Stimulated activated CD8-positive, alpha-beta memory T cell treated with anti-CD3 and anti-CD28 coated beads, Interleukin-4, amount 100 ng/mL, for 24 hours (primary cell): ENCODE data around the gene IL9.
"Not testable (repeated sequence)": the region's sequence is repeated elsewhere in the genome, so short reads cannot be mapped to it uniquely, and the experiment has no call there.

ENCODE experiments used
- DNase-seq: peaks from one replicate; pipeline ENCODE4 v3.0.0-alpha.2; 2020; ENCODE audit warnings: low read depth

The IL9 gene

DNA sequence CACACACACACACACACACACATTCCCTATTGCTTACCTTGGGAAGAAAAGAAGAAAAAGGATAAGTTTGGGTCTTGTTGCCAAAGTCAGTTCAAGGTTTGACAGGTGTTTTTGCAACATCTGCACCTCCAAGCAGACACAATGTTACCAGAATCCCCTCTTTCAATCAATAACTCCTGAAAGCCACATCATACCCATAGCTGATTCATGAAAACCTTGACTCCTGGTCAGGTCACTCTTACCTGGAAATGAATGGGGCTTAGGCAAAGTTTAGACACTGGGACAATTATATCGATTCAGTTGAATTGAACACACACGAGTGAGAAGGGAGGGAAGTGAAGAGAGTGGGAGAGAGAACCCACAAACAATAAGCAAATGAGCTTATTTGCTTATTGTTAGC, 27.0 kb downstream of the IL9 start:
- DNase-seq: no peak

DNA sequence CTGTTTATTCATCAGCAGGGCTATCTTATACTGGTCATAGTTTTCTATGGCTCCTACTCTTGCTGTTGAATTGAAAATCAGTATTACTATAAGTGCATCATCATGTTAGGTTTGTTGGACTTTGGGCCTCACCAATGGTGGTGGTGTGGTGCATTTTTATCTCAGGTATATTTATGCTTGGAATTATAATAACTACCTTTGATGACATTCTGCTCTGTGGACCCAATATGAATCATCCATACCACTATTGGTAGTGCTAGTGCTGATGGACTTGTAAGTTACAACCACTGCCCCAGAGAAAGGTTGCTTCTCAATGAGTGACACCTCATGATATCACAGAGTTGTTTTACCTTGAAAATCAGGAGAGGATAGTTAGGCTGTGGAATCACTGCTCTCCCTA, 28.0 kb downstream of the IL9 start:
- no peak for DNase-seq

DNA sequence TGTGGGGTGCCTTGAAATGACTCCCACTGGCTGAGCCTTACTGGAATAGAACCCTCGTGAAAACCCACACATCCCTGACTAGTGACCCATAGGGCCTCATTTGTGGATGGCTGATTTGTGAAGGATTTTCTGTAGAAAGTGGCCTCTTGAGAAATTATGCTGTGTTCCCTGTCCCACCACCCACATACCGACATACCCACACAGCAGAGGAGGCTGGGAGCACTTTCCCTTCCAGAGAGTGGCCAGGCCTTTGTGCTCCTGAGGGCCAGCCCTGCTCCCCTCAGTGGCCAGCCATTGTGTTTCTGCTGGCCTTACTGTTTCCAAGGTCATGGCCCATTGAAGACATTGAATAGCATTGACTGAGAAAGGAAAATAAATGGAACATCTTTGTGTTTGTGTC, 29.6 kb downstream of the IL9 start:
- no peak for DNase-seq

GRCh38 chr5:135864503-135865435, 30.9 kb downstream of the IL9 start:
- DNase-seq: no peak

GRCh38 chr5:135862744-135863143, 32.9 kb downstream of the IL9 start:
- no peak for DNase-seq

DNA sequence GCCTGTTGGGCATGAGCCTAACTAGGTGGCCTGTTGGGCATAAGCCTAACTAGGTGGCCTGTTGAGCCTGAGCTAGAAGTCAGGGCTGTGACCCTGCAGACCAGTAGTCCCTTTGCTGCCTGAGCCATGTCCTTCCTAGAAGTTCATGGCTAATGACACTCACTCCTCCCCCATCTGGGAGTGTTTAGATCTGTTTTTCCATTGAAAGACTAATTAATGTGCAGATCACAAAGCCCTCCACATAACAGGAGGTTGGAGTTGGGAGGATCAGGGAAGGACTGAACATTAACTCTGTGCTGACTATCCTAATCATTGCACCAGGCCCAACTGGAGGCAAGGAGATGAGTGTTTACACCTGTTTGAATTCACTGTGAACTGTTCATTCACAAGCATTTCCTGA, 33.6 kb downstream of the IL9 start:
- DNase-seq: no peak

DNA sequence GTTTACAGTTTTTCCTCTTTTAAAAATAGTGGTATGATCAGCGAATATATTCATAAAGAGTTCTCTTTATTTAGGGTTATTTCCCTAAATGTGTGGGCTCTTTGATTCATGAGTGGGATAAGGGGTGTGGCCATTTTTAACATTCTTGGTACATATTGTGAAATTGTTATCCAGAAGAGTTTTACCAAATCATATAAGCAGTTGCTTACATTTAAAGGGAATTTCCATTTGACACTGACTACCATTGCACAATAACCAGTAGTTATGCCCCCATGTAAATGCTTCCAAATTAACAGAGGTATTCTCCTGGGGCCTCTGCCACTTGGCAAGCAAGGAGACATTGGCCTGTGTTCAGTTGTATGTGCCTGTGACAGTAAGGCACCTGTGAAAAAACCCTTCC, 34.0 kb downstream of the IL9 start:
- DNase-seq: no peak

DNA sequence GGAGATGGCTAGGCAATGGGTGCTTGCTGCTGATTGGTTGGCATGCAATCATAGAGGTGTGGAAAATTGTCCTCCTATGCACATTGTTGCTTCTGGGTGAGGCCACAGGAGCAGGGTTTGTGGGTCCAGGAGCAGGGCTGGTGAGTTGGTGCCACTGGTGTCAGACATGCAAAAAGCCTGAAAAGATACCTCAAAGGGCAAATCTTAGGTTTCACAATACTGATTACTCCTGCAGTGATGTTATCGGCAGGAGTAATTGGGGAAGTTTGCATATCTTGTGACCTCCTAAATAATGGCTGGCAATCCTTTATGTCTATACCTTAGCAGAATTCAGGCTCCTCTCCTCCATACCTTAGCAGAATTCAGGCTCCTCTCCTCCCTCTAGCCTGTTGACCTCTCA, 36.0 kb downstream of the IL9 start:
- no peak for DNase-seq

DNA sequence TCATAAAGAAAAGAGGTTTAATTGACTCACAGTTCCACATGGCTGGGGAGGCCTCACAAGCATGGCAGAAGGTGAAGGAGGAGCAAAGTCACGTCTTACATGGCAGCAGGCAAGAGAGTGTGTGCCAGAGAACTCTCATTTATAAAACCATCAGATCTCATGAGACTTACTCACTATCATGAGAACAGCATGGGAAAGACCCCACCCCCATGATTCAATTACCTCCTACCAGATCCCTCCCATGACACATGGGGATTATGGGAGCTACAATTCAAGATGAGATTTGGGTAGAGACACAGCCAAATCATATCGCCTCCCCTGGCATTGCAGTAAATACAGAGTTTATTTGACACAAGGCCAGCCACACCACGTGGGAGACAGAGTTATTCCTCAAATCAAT, 36.5 kb downstream of the IL9 start:
- DNase-seq: not testable (repeated sequence)

- no peak for DNase-seq
Observed at GRCh38 chr5:135857630-135858311, 37.9 kb downstream of the IL9 start.

GRCh38 chr5:135851915-135852845, 43.5 kb downstream of the IL9 start:
- DNase-seq: no peak

- DNase-seq: no peak
Observed at GRCh38 chr5:135851186-135851914, 44.3 kb downstream of the IL9 start.

DNA sequence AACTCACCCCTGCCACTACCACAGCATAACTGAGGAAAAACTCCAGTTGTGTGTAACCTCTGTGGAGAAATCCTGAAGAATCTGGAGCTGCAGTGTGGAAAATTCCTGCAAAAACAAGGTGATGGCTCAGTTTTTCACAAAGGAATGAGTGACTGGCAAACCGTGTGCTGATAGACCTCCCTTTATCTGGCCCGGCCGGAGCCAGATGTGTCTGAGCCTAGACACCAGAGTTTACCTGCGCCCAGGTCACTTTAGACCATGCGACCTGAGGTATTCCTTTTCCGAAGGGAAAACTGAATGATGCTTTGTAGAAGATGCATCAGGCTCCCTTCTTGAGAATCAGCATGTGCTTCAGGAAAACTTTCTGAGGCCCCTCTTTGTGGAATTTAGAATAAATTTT, 45.0 kb downstream of the IL9 start:
- no peak for DNase-seq

DNA sequence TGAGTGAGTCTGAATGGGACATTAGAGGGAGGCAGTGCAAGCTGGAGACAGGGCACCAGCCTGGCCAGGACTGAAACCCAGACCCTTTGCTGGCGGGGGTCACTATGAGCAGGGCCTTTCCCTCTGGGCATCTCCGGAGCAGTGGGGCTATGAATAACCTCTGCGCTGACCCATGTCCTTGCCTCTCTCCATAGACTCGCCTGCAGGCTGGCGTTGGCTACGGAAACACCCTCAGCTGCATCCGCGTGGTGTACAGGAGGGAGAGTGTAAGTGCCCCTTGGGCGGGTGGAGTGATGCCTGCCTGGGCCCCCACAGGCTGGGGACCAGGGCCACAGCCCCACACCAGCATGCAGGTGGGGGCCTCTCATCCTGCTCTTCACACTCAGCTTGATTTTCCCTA, 45.4 kb downstream of the IL9 start:
- no peak for DNase-seq

- no peak for DNase-seq
Observed at GRCh38 chr5:135847976-135848375, 47.7 kb downstream of the IL9 start.

GRCh38 chr5:135846311-135846710, 49.3 kb downstream of the IL9 start:
- no peak for DNase-seq

GRCh38 chr5:135843571-135844337, 51.9 kb downstream of the IL9 start:
- no peak for DNase-seq

GRCh38 chr5:135842737-135843136, 52.9 kb downstream of the IL9 start:
- no peak for DNase-seq
